Smooth muscle cell (in vitro differentiated cells): ENCODE results near the gene ACAD9. TPM values are rescaled to one million over a fixed set of nuclear protein-coding genes. Genes with fewer than 3 reads are reported as not detected.

Experiments used
- DNase-seq: peaks from one replicate; lab custom pipeline; 2025; ENCODE audit not compliant: unreplicated experiment; lab: John Stamatoyannopoulos, UW
- H2AFZ ChIP-seq: fragments of 200-600 bp; sonication (generic); 2 replicates; pipeline ENCODE4 v1.6.0; 2016; ENCODE audit warnings: antibody characterized with exemption, low read depth, mild to moderate bottlenecking
- H3F3A ChIP-seq: fragments of 200-600 bp; sonication (generic); 2 replicates; pipeline ENCODE4 v1.6.0; 2017; ENCODE audit warnings: antibody characterized with exemption, low read depth
- H3K27ac ChIP-seq: fragments of 200-600 bp; sonication (generic); 2 replicates; pipeline ENCODE4 v1.5.1; 2016; ENCODE audit warnings: low read depth, mild to moderate bottlenecking
- H3K27me3 ChIP-seq: fragments of 200-600 bp; sonication (generic); 2 replicates; pipeline ENCODE4 v1.6.1; 2016; ENCODE audit warnings: low read depth, mild to moderate bottlenecking
- H3K36me3 ChIP-seq: fragments of 200-600 bp; sonication (generic); 2 replicates; pipeline ENCODE4 v1.5.1; 2016; ENCODE audit warnings: low read depth
- H3K4me1 ChIP-seq: fragments of 200-600 bp; sonication (generic); 2 replicates; pipeline ENCODE4 v1.5.1; 2016; ENCODE audit warnings: low read depth
- H3K4me2 ChIP-seq: fragments of 200-600 bp; sonication (generic); 2 replicates; pipeline ENCODE4 v1.6.0; 2016; ENCODE audit warnings: mild to moderate bottlenecking
- H3K4me3 ChIP-seq: fragments of 200-600 bp; sonication (generic); 2 replicates; pipeline ENCODE4 v1.5.1; 2016; ENCODE audit warnings: mild to moderate bottlenecking
- H3K79me2 ChIP-seq: fragments of 200-600 bp; sonication (generic); 2 replicates; pipeline ENCODE4 v1.6.0; 2016; ENCODE audit warnings: low read depth, mild to moderate bottlenecking
- H3K9ac ChIP-seq: fragments of 200-600 bp; sonication (generic); 2 replicates; pipeline ENCODE4 v1.6.0; 2016; ENCODE audit warnings: low read depth
- H3K9me3 ChIP-seq: fragments of 200-600 bp; sonication (generic); replicated peaks from 2 replicates; pipeline ENCODE4 v1.5.1; 2016; ENCODE audit warnings: low read depth
- H4K20me1 ChIP-seq: fragments of 200-600 bp; sonication (generic); 2 replicates; pipeline ENCODE4 v1.6.0; 2016; ENCODE audit warnings: low read depth
- CTCF ChIP-seq: fragments of 200-600 bp; sonication (generic); IDR thresholded peaks from 2 replicates; pipeline ENCODE4 v1.5.1; 2017; ENCODE audit warnings: borderline replicate concordance, mild to moderate bottlenecking, antibody characterized with exemption; ENCODE audit not compliant: insufficient read depth, poor library complexity, severe bottlenecking
- WGBS: methylation state at CpG from one replicate; pipeline ENCODE4 v1.1.7; 2016; ENCODE audit warnings: low lambda C conversion rate; 5-methylcytosine and 5-hydroxymethylcytosine counted together
- polyA plus RNA-seq: library from polyadenylated mRNA; unstranded; fragments of >200 nt; fragmentation: Nextera tagmentation; extraction: Ambion mirVana; gene quantifications from 2 replicates; pipeline ENCODE4 v1.2.1, GENCODE V29; 2016
- total RNA-seq: library from RNA; depleted of rRNA; stranded (reverse); fragments of >200 nt; gene quantifications from 2 replicates; pipeline ENCODE4 v1.2.3, GENCODE V29; 2014

ACAD9 gene
- total and polyA plus RNA-seq, 2 experiments from 2014 or later: 24.4 to 24.5 TPM

DNA sequence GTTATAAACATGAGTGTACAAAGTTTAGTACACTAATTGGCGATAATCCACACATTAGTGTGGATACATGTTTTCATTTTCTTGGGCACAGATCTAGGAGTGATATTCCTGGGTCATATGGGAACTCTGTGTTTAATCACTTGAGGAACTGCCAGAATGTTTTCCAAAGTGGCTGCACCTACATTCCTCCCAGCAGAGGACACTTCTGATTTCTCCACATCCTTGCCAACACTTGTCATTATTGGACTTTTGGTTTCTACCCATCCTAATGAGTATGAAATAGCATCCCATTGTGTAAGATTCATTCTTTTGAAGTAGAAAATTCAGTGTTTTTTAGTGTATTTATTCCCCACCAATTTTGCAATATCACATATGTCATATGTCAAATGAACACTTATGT, 60.8 kb downstream of the ACAD9 start:
- Histone ChIP-seq H3K4me1 (no peaks in the 10 kb centered on the region), H3K36me3 (no peaks in the 10 kb centered on the region), H3K4me2 (no peak overlapping the region), H3K9me3 (no peaks in the 10 kb centered on the region), H4K20me1 (no peaks in the 10 kb centered on the region), H3K79me2 (no peaks in the 10 kb centered on the region), H3F3A (no peaks in the 10 kb centered on the region), H3K27me3 (no peaks in the 10 kb centered on the region), H3K4me3 (no peak overlapping the region), H3K9ac (no peak overlapping the region), H2AFZ (no peak overlapping the region), H3K27ac (no peak overlapping the region)
- TF ChIP-seq CTCF: no peak
- DNase-seq: no peak
- WGBS: 74% methylated on average over 1 of the region's 1 CpG

GRCh38 chr3:128942161-128942952, 62.9 kb downstream of the ACAD9 start:
- TF ChIP-seq CTCF: no peak
- H3K27me3 ChIP-seq: no peaks in the 10 kb centered on the region
- DNase-seq: no peak

GRCh38 chr3:128945041-128945877, 65.8 kb downstream of the ACAD9 start:
- TF ChIP-seq CTCF: no peak
- Histone ChIP-seq H3K4me3 (no peak overlapping the region), H3K27ac (no peak overlapping the region), H3K4me2 (no peak overlapping the region), H3K36me3 (no peaks in the 10 kb centered on the region), H2AFZ (no peak overlapping the region), H3K27me3 (no peaks in the 10 kb centered on the region), H3K79me2 (no peaks in the 10 kb centered on the region), H3K9ac (no peak overlapping the region), H4K20me1 (no peaks in the 10 kb centered on the region), H3K4me1 (no peaks in the 10 kb centered on the region), H3K9me3 (no peaks in the 10 kb centered on the region), H3F3A (no peaks in the 10 kb centered on the region)
- DNase-seq: no peak
- WGBS: 88% methylated on average over 21 of the region's 21 CpGs

More at GRCh38 chr3:128942161-128942952, 62.9 kb downstream of the ACAD9 start:
- Histone ChIP-seq H3K4me2 (no peak overlapping the region), H4K20me1 (no peaks in the 10 kb centered on the region), H2AFZ (no peak overlapping the region), H3K4me3 (no peak overlapping the region), H3K9me3 (no peaks in the 10 kb centered on the region), H3K79me2 (no peaks in the 10 kb centered on the region), H3K4me1 (no peaks in the 10 kb centered on the region), H3K27ac (no peak overlapping the region), H3F3A (no peaks in the 10 kb centered on the region), H3K36me3 (no peaks in the 10 kb centered on the region), H3K9ac (no peak overlapping the region)
- 84% methylated on average over 15 of the region's 15 CpGs for WGBS

DNA sequence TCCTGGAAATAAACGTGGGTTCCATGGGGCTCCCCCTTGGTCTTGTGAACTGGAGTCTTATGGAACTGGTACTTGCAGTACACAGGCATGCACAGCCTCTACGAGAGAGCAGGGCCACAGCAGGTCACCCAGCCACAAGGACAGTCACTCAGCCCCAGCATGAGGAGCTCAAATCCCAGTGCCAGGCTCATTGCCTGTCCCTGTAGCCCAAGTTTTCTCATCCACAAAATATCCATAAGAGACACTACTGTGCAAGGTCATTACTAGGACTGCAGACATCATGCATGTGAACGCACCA, 66.4 kb downstream of the ACAD9 start:
- no peak overlapping the region for H3K9ac ChIP-seq
- H3K27ac ChIP-seq: no peak overlapping the region
- no peak for TF ChIP-seq CTCF
- no peaks in the 10 kb centered on the region for H3K79me2 ChIP-seq
- H3K27me3 ChIP-seq: no peaks in the 10 kb centered on the region
- no peak overlapping the region for H3K4me2 ChIP-seq
- H3K36me3 ChIP-seq: no peaks in the 10 kb centered on the region
- no peaks in the 10 kb centered on the region for H3K9me3 ChIP-seq
- no peak overlapping the region for H3K4me3 ChIP-seq
- no peak for DNase-seq
- H2AFZ ChIP-seq: no peak overlapping the region
- 69% methylated on average over 3 of the region's 3 CpGs for WGBS
- no peaks in the 10 kb centered on the region for H3K4me1 ChIP-seq
- H3F3A ChIP-seq: no peaks in the 10 kb centered on the region
- no peaks in the 10 kb centered on the region for H4K20me1 ChIP-seq
